ENCODE data around the gene NFATC2IP. TPM values are rescaled to one million over a fixed set of nuclear protein-coding genes. Genes with fewer than 3 reads are reported as not detected.

NFATC2IP gene
- total and polyA plus RNA-seq, 2 of the 13 experiments (the other 11 are each of a cell fraction or from before 2014, with no cell fraction given): 32.1 to 48.5 TPM

- TF ChIP-seq MXD4 (CRISPR knock-in tag; IDR thresholded peaks at IDR 0.05) (no peak), LRRFIP1 (CRISPR knock-in tag; conservative IDR thresholded peaks at IDR 0.05) (no peak), ZFP36L2 (CRISPR knock-in tag; IDR thresholded peaks at IDR 0.05) (no peak), ZFP37 (CRISPR knock-in tag; IDR thresholded peaks at IDR 0.05; ENCODE audit: borderline replicate concordance) (no peak), ZNF644 (CRISPR knock-in tag; IDR thresholded peaks at IDR 0.05; ENCODE audit: low read depth) (no peak), NCOA2 (CRISPR knock-in tag; IDR thresholded peaks at IDR 0.05) (peak; percentile 50; the same call in 1 of the 2 replicates), HNF4G (IDR thresholded peaks at IDR 0.05; ENCODE audit: borderline replicate concordance, low read depth, low read length) (no peak), HNF4G (CRISPR knock-in tag; IDR thresholded peaks at IDR 0.05; ENCODE audit: borderline replicate concordance, low read depth) (peak; percentile 50; the same call in 1 of the 2 replicates), ZNF703 (CRISPR knock-in tag; IDR thresholded peaks at IDR 0.05; ENCODE audit: borderline replicate concordance) (no peak), FOXM1 (CRISPR knock-in tag; IDR thresholded peaks at IDR 0.05) (no peak), ZNF407 (CRISPR knock-in tag; IDR thresholded peaks at IDR 0.05; ENCODE audit: not compliant biosample characterization) (no peak)
- TF ChIP-seq, protein P1, sequence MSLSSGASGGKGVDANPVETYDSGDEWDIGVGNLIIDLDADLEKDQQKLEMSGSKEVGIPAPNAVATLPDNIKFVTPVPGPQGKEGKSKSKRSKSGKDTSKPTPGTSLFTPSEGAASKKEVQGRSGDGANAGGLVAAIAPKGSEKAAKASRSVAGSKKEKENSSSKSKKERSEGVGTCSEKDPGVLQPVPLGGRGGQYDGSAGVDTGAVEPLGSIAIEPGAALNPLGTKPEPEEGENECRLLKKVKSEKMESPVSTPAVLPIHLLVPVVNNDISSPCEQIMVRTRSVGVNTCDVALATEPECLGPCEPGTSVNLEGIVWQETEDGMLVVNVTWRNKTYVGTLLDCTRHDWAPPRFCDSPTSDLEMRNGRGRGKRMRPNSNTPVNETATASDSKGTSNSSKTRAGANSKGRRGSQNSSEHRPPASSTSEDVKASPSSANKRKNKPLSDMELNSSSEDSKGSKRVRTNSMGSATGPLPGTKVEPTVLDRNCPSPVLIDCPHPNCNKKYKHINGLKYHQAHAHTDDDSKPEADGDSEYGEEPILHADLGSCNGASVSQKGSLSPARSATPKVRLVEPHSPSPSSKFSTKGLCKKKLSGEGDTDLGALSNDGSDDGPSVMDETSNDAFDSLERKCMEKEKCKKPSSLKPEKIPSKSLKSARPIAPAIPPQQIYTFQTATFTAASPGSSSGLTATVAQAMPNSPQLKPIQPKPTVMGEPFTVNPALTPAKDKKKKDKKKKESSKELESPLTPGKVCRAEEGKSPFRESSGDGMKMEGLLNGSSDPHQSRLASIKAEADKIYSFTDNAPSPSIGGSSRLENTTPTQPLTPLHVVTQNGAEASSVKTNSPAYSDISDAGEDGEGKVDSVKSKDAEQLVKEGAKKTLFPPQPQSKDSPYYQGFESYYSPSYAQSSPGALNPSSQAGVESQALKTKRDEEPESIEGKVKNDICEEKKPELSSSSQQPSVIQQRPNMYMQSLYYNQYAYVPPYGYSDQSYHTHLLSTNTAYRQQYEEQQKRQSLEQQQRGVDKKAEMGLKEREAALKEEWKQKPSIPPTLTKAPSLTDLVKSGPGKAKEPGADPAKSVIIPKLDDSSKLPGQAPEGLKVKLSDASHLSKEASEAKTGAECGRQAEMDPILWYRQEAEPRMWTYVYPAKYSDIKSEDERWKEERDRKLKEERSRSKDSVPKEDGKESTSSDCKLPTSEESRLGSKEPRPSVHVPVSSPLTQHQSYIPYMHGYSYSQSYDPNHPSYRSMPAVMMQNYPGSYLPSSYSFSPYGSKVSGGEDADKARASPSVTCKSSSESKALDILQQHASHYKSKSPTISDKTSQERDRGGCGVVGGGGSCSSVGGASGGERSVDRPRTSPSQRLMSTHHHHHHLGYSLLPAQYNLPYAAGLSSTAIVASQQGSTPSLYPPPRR (CRISPR knock-in tag; IDR thresholded peaks at IDR 0.05; ENCODE audit: borderline replicate concordance): peak; percentile 57; the same call in 1 of the 2 replicates
Measured at GRCh38 chr16:28923652-28924398, 26.9 kb upstream of the NFATC2IP start (continued).

Data from HepG2 (cell line).